ENCODE results near the gene NBPF11.
"Not testable (repeated sequence)": the region's sequence is repeated elsewhere in the genome, so short reads cannot be mapped to it uniquely, and the experiment has no call there.

Gene NBPF11
- 31.7 to 43.8 reads per million in 2 donors for total RNA-seq

DNA sequence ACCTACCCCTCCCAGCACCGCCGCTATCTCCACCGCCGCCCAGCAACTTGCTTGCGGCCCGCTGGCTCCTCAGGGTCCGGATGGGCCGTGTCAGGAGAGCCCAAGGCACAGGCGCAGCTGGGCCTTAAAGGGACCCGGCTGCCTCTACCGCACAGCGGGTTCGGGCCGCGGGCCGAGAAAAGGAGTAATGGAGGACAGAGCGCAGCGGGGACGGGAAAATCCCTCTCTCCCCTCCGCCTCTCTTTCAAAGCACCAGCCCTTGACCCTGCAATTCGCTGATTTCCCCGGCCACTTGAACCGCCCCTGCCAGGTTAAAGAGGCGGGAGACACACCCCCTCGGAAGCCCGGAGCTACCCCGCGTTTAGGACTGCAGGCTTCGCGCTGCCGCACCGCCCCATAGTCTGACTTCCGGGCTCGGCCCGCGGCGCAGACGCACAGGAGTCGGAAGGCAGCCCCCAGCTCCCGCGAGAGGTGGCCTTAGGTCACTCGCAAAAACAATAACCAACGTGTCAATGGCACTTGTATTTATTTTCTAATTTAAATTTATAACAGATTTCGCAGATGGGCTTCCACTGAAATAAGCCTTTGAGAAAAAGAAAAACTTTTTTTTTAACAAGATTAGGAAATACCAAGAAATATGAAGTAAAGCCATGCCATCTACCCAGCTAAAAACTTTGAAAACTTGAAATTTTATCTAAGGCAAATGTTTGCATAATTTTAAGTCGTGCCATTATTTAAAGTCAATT, at the start of gene NBPF11:
Gene NBPF11, minus strand, starts transcription at position 371 of the 746 bp plus-strand sequence. CDS start 25,278 bp downstream, outside the sequence.
- peak; percentile 67 for DNase-seq

GRCh38 chr1:148197396-148197795, 45.3 kb upstream of the NBPF11 start:
- DNase-seq = not testable (repeated sequence)

DNA sequence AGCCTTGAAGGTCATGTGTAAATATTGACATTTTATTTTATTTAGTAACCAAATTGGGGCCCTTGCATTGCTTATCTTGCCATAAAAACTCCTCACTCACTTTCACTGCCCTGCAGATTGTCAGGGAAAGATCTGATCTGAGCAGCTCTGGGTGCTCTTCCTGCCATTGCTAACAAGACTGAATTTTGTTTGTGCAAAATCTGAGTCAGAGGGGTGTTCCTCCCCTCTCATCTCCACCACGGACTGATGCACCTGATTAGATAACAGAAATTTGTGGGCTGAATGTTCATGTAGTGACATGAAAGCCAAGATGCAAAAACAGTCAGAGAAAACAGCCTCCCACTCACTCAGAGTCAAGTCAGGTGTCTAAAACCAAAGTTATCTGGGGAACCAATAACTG, 44.9 kb upstream of the NBPF11 start:
- not testable (repeated sequence) for DNase-seq

GRCh38 chr1:148195115-148195514, 43.0 kb upstream of the NBPF11 start:
- DNase-seq = not testable (repeated sequence)

- not testable (repeated sequence) for DNase-seq
These were observed 36.7 kb upstream of the NBPF11 start for GRCh38 chr1:148188768-148189167.

GRCh38 chr1:148178682-148179081, 26.6 kb upstream of the NBPF11 start:
- not testable (repeated sequence) for DNase-seq

DNA sequence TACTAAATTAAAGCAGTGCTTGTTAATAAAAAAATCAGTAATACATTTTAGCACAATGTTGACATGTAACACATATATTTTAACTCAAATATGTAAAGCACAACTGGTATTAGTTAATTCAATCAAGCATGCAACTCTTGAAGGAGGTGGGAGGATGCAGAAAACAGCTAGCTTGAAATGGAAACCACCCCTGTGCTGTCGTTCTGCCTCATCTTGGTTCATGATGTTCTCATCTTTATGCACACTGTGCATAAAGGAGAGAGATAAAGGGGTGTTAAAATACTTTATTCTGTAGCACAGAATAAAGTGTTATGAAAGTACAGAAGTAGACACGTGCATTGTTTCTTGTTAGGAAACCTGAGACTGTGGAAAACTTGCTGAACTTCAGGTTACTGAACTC, 23.3 kb upstream of the NBPF11 start:
- DNase-seq = not testable (repeated sequence)

DNA sequence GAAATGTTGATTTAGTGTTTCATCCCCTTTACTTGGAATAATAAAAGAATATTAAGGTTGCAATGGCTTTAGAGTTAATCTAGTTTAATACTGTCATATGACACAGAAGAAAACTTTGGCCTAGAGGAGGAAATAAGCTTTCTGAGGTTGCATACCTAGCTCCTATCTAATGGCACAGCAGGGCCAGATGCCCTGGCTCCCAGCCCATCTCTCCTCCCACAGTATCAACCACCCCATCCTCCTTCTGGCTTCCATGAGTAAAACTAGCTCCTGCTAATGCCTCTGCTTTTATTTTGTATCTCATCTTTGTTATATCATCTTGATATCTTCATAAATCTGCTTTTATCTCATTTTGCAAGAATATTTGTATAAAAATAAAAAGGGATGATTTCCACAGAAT, 19.9 kb upstream of the NBPF11 start:
- DNase-seq = not testable (repeated sequence)

DNA sequence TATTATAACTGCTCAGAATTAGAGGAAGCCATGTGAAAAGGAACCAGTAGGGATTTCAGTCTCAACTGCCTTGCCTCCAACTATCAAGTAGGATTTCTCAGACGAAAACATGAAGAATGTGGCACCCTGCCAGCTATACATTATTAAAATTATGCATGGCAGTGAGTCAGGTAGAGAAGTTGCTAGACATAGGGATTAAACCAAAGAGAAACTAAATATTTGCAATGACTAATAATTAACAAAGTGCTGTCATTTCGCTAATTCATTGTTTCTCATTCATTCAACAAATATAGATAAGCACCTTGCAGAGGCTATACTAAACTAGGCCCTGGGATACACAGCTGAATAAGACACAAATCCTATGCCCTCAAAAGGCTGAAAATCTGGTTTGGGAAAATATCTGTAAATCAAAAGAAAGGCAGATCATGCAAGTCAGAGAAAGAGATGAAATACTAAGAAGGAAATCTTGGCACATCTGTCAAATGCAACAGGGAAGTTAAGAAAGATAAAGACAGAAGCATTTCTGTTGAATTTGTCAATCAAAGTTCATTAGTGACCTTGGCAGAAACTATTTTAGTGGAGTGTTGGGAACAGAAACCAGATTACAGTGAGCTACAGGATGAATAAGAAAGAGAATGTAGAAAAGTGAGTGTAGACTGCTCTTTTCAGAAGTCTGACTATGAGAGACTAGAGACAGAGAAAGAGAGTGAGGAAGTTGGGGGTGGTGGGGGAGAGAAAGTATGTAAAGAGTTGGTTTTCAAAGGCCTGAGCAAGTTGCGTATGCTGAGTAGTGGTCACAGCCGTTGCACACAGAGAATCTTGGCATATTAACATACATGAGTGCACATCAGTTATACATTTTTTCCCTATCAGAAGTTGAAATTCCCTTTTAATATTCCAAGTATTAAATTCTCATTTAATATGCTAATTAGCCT, 14.7 kb upstream of the NBPF11 start:
- no peak for DNase-seq

DNA sequence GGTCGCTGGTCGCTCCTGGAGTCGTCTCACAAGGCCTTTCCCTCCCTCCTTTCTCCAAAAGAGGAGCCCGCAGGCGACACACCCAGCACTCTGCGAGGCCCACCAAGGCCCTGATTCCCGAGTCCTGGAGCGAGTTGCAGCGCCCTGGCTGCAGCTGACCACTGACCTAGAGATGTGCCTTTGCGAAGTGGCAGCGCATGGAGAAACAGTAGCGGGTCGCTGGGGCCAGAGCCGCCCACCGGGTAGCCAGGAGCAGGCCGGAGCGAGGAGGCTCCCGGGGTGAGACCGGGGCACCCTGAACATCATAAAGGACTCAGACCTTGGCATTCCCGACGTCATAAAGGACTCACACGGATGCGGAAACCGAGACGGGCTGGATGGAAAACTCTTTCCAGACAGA, 10.3 kb upstream of the NBPF11 start:
- DNase-seq = no peak

- no peak for DNase-seq
These were observed 9.2 kb upstream of the NBPF11 start for GRCh38 chr1:148161053-148161901.

DNA sequence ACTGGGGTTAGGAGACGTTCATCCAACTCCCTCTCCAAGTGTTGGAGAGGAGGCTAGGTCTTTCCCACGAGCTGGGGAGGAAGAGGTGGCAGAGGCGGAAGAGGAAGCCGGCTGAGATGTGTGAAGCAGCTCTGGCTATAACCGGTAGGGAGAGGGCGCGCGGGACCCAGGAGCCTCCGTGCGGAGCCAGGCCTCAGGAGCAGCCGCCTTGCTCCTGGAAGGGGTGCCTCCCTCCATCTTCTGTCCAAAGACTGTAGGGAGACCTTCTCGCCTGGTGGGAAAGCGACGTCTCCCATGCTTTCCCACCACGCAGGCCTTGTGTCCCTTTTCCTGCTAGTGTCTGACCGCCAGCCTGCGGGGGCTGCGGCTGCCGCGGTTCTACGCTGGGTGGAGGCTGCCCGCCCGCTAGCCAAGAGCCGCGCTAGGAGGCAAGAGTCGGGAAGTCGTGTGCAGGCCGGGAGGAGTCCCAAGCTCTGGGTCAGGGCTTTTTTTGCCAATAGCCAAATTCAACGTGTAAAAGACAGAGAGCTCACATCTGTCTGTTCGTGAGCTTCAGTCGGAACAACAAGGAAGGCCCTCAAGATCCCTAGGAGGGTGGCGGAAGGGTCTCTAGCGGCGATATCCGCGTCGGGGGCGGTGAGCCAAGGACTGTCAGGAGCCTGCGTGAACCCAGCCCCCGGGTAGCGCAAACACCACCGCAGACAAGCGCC, 8.4 kb upstream of the NBPF11 start:
- DNase-seq = no peak

GRCh38 chr1:148160048-148160342, 7.9 kb upstream of the NBPF11 start:
- no peak for DNase-seq

DNA sequence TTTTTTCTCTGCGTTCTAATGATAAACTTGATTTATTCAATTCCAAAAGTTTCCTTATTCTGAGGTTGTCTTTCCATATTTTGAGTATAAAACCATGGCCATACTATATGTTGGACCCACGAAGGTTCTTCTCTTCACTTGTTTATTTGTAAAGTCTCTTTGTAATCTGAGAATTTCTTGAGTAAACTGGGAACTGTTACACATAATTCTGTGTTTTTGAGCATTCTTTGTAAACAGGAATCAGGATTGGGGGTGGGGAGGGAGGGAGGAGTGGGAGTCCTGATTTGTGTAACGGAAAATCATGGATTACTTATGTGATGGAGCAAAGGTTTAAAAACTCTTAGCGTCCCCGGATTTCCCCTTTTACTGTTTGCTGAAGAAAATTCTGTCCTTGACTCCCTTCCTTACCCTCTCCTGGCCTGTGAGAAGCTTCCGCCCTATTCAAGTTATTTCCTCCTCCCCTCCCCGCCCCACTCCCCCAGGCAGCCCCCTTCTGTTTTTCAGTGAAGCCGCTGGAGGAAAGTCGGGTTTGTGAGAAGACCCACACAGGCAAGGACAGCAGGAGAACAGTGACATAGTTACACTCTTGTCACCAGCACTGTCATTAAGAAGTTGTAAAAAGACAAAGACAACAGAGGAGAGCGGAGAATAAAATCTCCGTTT, 6.4 kb upstream of the NBPF11 start:
- DNase-seq = no peak

GRCh38 chr1:148157803-148158202, 5.7 kb upstream of the NBPF11 start:
- DNase-seq = not testable (repeated sequence)

GRCh38 chr1:148155494-148156275, 3.6 kb upstream of the NBPF11 start:
- DNase-seq = not testable (repeated sequence)

DNA sequence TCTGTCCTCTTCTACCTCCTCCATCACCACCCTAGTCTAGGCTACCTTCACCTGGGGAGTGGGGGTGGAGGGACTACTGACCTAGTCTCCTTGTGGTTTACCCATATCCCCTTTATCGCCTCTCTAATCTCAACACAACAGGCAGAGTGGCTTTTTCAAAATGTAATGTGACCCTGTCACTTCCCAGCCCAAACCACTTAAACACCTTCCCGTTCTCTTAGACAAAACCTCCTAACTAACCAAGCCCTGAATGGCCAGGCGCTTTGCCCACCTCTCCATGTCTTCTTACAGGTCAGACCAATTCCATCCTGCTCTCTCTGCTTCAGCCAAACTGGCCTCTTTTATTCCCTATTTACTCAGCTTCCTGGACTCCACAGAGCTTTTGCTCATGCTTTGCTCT, 714 bp upstream of the NBPF11 start:
- not testable (repeated sequence) for DNase-seq

GRCh38 chr1:148151371-148151819, 686 bp downstream of the NBPF11 start:
- not testable (repeated sequence) for DNase-seq

GRCh38 chr1:148150945-148151344, 1.1 kb downstream of the NBPF11 start:
- DNase-seq = not testable (repeated sequence)

DNA sequence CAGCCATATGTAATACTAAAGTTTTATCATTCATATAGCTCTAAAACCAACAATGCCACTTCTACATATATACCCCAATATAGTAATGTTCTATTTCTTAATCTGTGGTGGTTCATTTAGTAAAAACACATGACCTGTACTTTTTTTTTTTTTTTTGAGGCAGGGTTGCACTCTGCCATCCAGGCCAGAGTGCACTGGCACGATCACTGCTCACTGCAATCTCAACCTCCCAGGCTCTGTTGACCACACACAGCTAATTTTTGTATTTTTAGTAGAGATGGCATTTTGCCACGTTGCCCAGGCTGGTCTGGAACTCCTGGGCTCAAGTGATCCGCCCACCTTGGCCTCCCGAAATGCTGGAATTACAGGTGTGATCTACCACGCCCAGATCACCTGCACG, 2.1 kb downstream of the NBPF11 start:
- not testable (repeated sequence) for DNase-seq
